Eye (tissue), 1 donor: ENCODE results near the gene GLRA1.

ENCODE experiments used
- DNase-seq: peaks from one replicate; pipeline ENCODE4 v3.0.0-alpha.2; 2015

GLRA1 gene

GRCh38 chr5:151924564-151925301 lies at the start of gene GLRA1:
TSS of gene GLRA1 (minus strand) at chr5:151924851. CDS start at chr5:151924549, 302 bp downstream.
- DNase-seq, result peak; percentile 94

- DNase-seq, result no peak
These were observed 46.2 kb upstream of the GLRA1 start for GRCh38 chr5:151970885-151971284.

- DNase-seq, result no peak
These were observed 43.2 kb upstream of the GLRA1 start for GRCh38 chr5:151967865-151968264.

- DNase-seq, result no peak
These were observed 41.4 kb upstream of the GLRA1 start for GRCh38 chr5:151966046-151966445.

GRCh38 chr5:151964471-151964870 lies 39.8 kb upstream of the GLRA1 start:
- DNase-seq, result no peak

- no peak for DNase-seq
These were observed 36.9 kb upstream of the GLRA1 start for GRCh38 chr5:151961557-151961956.

- DNase-seq, result peak; percentile 53
These were observed 33.5 kb upstream of the GLRA1 start for GRCh38 chr5:151958111-151958510.

- DNase-seq, result no peak
These were observed 32.1 kb upstream of the GLRA1 start for GRCh38 chr5:151956725-151957124.

- DNase-seq, result peak; percentile 42
These were observed 29.6 kb upstream of the GLRA1 start for GRCh38 chr5:151954255-151954654.

GRCh38 chr5:151953833-151954232 lies 29.2 kb upstream of the GLRA1 start:
- no peak for DNase-seq

- no peak for DNase-seq
These were observed 27.6 kb upstream of the GLRA1 start for GRCh38 chr5:151952238-151952637.

GRCh38 chr5:151950706-151951105 lies 26.1 kb upstream of the GLRA1 start:
- no peak for DNase-seq

GRCh38 chr5:151949701-151950308 lies 25.2 kb upstream of the GLRA1 start:
- DNase-seq, result no peak

- DNase-seq, result no peak
These were observed 24.5 kb upstream of the GLRA1 start for GRCh38 chr5:151949113-151949512.

- DNase-seq, result no peak
These were observed 23.4 kb upstream of the GLRA1 start for GRCh38 chr5:151947931-151948608.

GRCh38 chr5:151937851-151938250 lies 13.2 kb upstream of the GLRA1 start:
- DNase-seq, result no peak

GRCh38 chr5:151935135-151935695 lies 10.6 kb upstream of the GLRA1 start:
- peak; percentile 53 for DNase-seq

- no peak for DNase-seq
These were observed 6.6 kb upstream of the GLRA1 start for GRCh38 chr5:151931260-151931659.

- DNase-seq, result peak; percentile 56
These were observed 1.5 kb upstream of the GLRA1 start for GRCh38 chr5:151926188-151926587.

- peak; percentile 43 for DNase-seq
These were observed 689 bp upstream of the GLRA1 start for GRCh38 chr5:151925340-151925739.

GRCh38 chr5:151923866-151924476 lies 680 bp downstream of the GLRA1 start:
- DNase-seq, result peak; percentile 63

- no peak for DNase-seq
These were observed 2.7 kb downstream of the GLRA1 start for GRCh38 chr5:151921916-151922315.

GRCh38 chr5:151917904-151918303 lies 6.7 kb downstream of the GLRA1 start:
- DNase-seq, result peak; percentile 84
